LHCN-M2 (cell line): Measurements from ENCODE around the gene NEURL3. TPM values are rescaled to one million over a fixed set of nuclear protein-coding genes. Genes with fewer than 3 reads are reported as not detected.
"Not testable (repeated sequence)": the region's sequence is repeated elsewhere in the genome, so short reads cannot be mapped to it uniquely, and the experiment has no call there.

Experiments
- DNase-seq: peaks from one replicate; pipeline ENCODE4 v3.0.0-alpha.2; 2012; ENCODE audit warnings: low read depth
- total RNA-seq: library from RNA; depleted of rRNA; stranded (reverse); fragments of >200 nt; gene quantifications from 2 replicates; pipeline ENCODE4 v1.2.3, GENCODE V29; 2014; rRNA removed

The NEURL3 gene
- total RNA-seq, 1 experiment from 2014 or later = not detected

GRCh38 chr2:96486696-96487095 lies 18.5 kb downstream of the NEURL3 start:
- DNase-seq = no peak

GRCh38 chr2:96485751-96486651 lies 19.2 kb downstream of the NEURL3 start:
- DNase-seq = peak; percentile 76

GRCh38 chr2:96485350-96485749 lies 19.8 kb downstream of the NEURL3 start:
- DNase-seq = no peak

- peak; percentile 10 for DNase-seq
Measured at GRCh38 chr2:96484091-96484490, 21.1 kb downstream of the NEURL3 start.

- DNase-seq = no peak
Measured at GRCh38 chr2:96477458-96477857, 27.7 kb downstream of the NEURL3 start.

- no peak for DNase-seq
Measured at GRCh38 chr2:96471772-96472171, 33.4 kb downstream of the NEURL3 start.

- peak; percentile 8 for DNase-seq
Measured at GRCh38 chr2:96470636-96471035, 34.5 kb downstream of the NEURL3 start.

- no peak for DNase-seq
Measured at GRCh38 chr2:96470109-96470508, 35.0 kb downstream of the NEURL3 start.

- DNase-seq = no peak
Measured at GRCh38 chr2:96468904-96469303, 36.3 kb downstream of the NEURL3 start.

GRCh38 chr2:96464651-96465050 lies 40.5 kb downstream of the NEURL3 start:
- DNase-seq = no peak

- no peak for DNase-seq
Measured at GRCh38 chr2:96464061-96464460, 41.1 kb downstream of the NEURL3 start.

- DNase-seq = no peak
Measured at GRCh38 chr2:96463119-96463518, 42.0 kb downstream of the NEURL3 start.

GRCh38 chr2:96461616-96462015 lies 43.5 kb downstream of the NEURL3 start:
- DNase-seq = not testable (repeated sequence)

GRCh38 chr2:96452053-96452452 lies 53.1 kb downstream of the NEURL3 start:
- no peak for DNase-seq

- DNase-seq = no peak
Measured at GRCh38 chr2:96449637-96450036, 55.5 kb downstream of the NEURL3 start.

- no peak for DNase-seq
Measured at GRCh38 chr2:96449174-96449573, 56.0 kb downstream of the NEURL3 start.

- no peak for DNase-seq
Measured at GRCh38 chr2:96447726-96448125, 57.4 kb downstream of the NEURL3 start.

Other genes with a start within 250 kb of the NEURL3 start
- gene TMEM127, start 239.4 kb downstream of the NEURL3 start, total RNA-seq = 28.7 and 34.6 TPM in 2 replicates
- gene CIAO1, start 239.1 kb downstream of the NEURL3 start, total RNA-seq = 110 and 112 TPM in 2 replicates
- gene SNRNP200, start 199.8 kb downstream of the NEURL3 start, total RNA-seq = 35.3 and 44.3 TPM in 2 replicates
- gene ITPRIPL1, start 180.0 kb downstream of the NEURL3 start, total RNA-seq = 0.34 and 0.83 TPM in 2 replicates
- gene NCAPH, start 169.6 kb downstream of the NEURL3 start, total RNA-seq = 38.7 and 42.4 TPM in 2 replicates
- 11.7 and 11.9 TPM in 2 replicates for gene ARID5A, start 31.4 kb upstream of the NEURL3 start, total RNA-seq
- 23.8 and 27.8 TPM in 2 replicates for gene KANSL3, start 133.0 kb upstream of the NEURL3 start, total RNA-seq
- not detected in 2 replicates for gene FER1L5, start 137.4 kb upstream of the NEURL3 start, total RNA-seq
- 20.8 and 21.5 TPM in 2 replicates for gene LMAN2L, start 234.7 kb upstream of the NEURL3 start, total RNA-seq